HG02759 (cell line): ENCODE measurements around the gene ZNF227.
"Not testable (repeated sequence)": the region's sequence is repeated elsewhere in the genome, so short reads cannot be mapped to it uniquely, and the experiment has no call there.

ENCODE experiments used
- ATAC-seq: cut with Tn5 transposase; IDR thresholded peaks from one replicate; pipeline ENCODE4 v1.9.1; 2021; ENCODE audit warnings: mild to moderate bottlenecking, moderate library complexity; ENCODE audit not compliant: unreplicated experiment

The ZNF227 gene

DNA sequence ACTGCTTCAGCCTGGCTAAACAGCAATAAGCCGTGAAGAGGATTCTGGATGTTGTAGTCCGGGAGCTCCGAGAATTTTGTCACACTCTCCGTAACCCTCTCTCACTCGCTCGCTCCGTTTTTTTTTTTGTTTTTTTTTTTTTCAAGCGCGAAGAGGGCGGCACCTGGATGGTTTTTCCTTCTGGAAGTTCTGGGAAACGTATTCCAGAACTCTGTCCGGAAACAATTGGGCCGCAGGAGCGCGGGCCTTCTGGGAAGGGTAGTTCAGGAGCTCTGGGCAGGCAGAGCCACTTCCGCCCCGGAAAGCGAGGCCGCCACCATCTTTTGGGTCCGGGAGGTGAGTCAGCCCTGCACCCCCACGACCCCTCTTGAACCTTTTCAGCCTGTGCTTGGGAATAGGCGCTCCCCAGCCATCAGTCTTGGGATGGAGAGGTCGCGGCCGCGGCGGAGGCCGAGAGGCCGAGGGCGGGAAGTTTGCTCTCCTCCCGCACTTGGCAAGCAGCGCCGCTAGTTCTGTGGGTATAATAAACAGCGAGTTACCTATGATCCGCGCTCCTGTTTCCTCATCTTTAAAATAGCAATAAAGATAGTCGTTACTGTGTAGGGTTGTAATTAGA, at the start of gene ZNF227:
TSS of gene ZNF227 (plus strand) at position 283 of the 616 bp plus-strand sequence. CDS start 5,261 bp downstream, outside the sequence.
- ATAC-seq: peak; percentile 86

DNA sequence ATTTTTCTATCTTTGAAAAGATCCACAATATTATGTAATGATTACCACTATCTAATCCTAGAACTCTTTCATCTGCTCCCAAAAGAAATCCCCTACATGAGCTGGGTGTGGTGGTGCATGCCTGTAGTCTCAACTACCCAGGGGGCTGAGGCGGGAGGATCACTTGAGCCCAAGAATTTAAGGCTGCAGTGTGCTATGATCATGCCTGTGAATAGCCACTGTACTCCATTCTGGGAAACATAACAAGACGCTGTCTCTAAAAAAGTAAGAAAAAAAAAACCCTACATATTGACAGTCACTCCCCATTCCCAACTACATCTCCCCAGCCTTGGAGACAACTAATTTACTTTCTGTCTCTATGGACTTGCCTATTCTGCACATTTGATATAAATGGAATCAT, 48.5 kb upstream of the ZNF227 start:
- no peak for ATAC-seq

DNA sequence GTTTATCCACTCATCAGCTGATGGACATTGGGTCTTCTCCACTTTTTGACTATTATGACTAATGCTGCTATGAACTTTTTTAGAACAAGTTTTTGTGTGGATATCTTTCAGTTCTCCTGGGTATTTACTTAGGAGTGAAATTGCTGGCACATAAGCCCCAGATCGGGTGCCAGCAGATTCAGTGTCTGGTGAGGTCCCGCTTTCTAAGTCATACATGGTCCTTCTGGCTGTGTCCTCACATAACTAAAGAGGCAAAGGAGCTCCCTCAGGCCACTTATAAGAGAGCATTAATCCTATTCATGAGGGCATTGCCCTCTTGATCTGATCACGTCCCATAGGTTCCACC, 48.0 kb upstream of the ZNF227 start:
- ATAC-seq: no peak

DNA sequence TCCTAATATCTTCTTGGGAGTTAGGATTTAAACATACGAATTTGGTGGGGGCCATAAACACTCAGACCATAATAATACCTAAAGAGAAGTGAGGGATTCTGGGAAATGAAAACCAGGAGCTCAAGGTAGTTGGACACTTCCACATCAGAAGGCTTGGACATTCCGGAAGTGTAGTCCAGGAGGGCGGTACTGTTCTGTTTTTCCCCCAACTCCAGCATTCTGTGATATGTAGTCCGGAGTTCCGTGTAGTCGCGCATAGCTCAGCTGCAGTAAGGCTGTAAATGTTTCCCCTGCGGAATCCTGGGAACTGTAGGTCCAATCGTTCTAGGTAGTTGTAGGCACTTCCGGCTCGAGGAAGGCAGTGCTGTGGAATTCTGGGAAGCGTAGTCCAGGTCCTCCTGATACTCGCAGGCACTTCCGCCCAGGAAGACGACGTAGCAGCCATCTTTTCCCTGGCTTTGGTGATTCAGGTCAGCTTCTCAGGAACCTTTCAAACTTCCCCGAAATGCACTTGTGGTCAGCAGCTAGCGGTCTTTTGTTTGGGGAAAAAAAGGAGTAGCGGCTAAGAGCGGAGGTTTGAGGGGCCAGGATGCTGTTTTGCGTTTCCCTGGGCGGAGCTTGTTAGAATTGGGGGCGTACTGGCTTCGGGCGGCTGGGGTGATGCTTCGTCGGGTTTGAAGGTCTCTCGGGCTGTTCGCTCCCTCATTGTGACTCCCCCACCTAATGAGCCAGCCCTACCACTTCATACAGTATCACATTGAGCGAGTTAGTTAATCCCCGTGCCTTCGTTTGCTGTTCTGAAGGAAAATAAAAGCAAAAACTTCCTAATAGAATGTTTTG, 47.4 kb upstream of the ZNF227 start, which contains the start of gene ZNF226:
TSS of gene ZNF226 (plus strand) at position 428 of the 840 bp plus-strand sequence. CDS start 4,981 bp downstream, outside the sequence.
- peak; percentile 92 for ATAC-seq

DNA sequence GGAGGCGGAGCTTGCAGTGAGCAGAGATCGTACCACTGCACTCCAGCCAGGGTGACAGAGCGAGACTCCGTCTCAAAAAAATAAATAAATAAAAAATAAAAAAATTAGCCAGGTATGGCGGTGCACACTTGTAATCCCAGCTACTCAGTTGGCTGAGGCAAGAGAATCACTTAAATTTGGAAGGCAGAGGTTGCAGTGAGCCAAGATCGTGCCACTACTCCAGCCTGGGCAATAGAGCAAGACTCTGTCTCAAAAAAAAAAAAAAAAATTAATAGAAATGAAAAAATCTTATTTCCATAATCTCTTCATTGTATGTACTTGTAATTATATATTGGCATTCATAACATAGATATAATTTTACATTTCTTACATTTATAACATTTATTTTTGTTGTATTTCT, 41.7 kb upstream of the ZNF227 start:
- ATAC-seq: not testable (repeated sequence)

DNA sequence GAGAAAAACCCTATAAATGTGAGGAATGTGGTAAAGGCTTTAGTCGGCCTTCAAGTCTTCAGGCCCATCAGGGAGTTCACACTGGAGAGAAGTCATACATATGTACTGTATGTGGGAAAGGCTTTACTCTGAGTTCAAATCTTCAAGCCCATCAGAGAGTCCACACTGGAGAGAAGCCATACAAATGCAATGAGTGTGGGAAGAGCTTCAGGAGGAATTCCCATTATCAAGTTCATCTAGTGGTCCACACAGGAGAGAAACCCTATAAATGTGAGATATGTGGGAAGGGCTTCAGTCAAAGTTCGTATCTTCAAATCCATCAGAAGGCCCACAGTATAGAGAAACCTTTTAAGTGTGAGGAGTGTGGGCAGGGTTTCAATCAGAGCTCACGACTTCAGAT, 35.7 kb upstream of the ZNF227 start:
- ATAC-seq: no peak

DNA sequence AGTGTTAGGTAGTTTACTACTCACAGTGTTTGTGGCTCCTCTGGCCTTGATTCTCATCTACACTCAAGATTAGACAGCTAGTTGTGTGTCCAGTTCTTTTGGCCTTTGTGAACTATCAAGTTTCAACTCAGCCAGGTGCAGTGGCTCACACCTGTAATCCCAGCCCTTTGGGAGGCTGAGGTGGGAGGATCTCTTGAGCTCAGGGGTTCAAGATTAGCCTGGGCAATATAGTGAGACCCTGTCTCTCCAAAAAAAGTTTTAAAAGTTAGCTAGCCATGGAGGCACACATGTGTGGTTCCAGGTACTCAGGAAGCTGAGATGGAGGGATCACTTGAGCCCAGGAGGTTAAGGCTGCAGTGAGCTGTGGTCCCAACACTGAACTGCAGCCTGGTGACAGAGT, 31.4 kb upstream of the ZNF227 start:
- no peak for ATAC-seq

DNA sequence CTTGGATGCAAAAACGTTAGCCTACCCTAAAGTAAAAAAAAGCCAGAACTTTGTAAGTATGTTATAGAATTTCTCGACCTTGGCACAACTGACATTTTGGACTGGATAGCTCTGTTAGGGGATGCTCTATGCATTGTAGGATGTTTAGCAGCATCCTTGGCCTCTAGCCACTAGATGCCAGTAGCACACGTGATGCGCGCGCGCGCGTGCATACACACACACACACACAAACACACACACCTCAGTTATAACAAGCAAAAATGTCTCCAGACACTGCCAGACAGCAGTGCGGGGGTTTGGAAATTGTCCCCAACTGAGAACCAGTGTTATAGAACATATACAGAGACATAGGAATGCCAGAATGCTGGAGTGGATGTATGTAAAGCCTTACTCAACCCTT, 30.2 kb upstream of the ZNF227 start:
- ATAC-seq: no peak

DNA sequence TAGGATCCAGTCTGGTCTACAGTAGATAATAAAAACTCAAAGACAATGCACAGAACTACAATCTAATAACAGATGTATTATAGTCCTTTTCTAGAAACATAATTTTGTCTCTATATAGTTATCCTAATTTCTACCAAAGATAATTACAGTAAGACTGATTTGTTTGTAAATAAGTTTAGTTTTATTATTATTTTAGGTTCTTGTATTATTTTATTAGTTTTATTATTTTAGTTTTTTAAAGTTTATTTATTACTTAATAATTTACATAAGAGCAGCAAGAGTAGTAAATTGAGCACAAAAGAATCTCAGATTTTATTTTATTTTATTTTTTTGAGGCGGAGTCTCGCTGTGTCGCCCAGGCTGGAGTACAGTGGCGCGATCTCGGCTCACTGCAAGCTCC, 22.3 kb upstream of the ZNF227 start:
- no peak for ATAC-seq

DNA sequence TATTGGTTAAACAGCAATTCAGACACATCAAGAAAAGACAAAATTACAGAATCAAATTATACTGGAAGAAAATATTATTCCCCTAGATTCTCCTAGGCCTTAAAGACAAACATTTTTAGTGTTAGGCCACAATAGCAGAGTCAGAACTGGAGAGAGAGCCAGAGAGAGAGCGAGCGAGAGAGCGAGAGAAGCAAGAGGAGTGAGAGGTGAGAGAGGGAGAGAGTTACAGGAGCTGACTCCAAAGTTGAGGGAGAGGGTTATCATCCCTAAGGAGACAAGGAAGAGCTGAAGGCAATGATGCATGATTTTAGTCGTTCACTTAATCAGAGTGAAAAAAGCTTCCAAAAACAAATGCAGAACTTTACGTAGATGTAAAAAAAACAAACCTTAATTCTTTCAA, 20.2 kb upstream of the ZNF227 start:
- ATAC-seq: no peak

DNA sequence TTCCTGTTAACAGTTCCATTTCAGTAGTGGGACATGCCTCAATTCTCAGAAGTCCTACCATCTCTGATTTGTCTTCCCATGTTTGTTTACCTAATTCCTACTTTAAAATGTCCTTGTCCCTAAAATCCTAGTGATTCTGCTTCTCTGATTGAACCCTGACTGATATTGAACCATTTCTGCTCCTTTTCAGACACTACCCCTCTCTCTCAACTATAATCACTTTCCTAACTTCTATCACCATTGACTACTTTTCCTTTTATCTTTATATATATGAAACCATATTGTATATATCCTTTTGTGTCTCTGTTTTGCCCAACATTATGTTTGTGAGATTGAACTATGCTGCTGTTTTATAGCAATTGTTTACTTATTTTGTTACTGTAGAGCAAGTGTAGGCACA, 15.6 kb upstream of the ZNF227 start:
- ATAC-seq: no peak

DNA sequence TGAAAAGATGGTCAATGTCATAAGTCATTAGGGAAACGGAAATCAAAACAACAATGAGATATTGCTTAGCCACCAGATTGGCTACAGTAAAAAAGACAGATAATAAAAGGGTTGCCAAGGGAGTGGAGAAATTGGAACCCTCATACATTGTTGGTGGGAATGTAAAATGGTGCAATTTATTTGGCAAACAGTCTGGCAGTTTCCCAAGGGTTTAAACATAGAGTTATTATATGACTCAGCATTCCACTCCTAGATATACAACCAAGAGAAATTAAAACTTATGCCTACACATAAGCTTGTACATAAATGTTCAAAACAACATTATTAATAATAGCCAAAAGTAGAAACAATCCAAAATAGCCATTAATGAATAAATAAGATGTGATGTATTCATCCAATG, 9.9 kb upstream of the ZNF227 start:
- ATAC-seq: no peak

DNA sequence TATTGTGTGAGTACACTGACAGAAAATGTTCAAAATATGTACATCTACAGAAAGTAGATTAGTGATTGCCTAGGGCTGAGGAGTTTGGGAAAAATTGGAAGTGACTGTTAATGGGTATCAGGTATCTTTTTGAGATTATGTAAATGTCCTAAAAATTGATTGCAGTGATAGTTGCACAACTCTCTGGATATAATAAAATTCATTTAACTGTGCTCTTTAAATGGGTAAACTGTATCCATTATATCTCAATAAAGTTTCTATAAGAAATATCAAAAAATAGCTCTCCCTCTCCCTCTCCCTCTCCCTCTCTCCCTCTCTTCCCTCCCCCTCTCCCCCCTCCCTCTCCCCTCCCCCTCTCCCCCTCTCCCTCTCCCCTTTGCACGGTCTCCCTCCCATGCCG, 9.4 kb upstream of the ZNF227 start:
- ATAC-seq: no peak

DNA sequence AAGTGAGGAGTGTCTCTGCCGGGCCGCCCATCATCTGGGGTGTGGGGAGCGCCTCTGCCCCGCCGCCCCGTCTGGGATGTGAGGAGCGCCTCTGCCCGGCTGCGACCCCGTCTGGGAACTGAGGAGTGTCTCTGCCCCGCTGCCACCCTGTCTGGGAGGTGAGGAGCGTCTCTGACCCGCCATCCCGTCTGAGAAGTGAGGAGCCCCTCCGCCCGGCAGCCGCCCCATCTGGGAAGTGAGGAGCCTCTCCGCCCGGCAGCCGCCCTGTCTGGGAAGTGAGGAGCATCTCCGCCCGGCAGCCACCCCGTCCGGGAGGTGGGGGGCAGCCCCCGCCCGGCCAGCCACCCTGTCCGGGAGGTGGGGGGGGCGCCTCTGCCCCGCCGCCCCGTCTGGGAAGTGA, 8.5 kb upstream of the ZNF227 start:
- not testable (repeated sequence) for ATAC-seq

DNA sequence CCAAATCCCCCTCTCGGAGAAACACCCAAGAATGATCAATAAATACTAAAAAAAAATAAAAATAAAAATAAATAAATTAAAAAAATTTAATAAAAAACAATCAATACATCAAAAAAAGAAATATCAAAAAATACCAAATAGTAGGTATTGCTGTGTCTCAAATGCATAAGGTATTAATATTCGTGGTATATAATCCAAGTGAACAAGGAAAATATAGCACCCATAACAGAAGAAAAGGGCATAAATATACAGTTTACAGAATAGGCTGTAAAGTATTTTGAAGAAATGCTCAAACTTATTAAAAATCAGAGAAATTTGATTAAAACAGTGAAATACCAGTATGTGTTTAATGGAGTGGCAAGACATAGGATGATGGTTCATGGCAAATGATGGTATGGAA, 7.6 kb upstream of the ZNF227 start:
- ATAC-seq: no peak

DNA sequence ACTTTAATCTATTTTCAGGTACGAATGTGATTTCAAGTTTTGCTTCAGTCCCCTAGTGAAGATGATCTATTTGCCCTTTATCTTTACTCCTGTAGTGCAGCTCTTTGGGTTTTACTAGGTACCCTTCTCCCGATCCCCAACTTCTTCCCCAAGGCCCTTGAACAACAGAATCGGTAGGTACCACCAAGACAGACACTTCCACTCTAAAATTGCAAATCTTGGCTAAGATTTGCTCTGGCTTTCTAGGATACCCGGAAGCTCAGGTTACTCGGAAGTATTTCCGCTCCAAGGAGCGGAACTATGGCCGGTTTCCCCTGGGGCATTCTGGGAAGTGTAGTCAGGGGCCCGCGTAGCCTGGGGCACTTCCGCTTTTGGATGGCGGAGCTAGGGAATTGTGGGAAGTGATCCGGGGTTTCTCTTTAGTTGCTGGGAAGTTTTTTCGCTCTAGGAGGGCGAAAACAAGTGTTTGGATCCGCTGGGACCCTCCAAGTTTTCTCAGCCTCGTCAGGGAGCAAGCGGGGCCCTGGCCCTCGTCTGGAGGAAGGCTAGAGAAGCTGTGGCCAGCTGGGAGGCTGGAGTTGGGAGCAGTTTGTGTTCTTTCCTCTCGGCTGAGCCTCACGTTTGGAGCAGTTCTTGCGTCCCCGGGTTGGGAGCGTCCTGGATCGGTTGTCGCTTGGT, 5.1 kb upstream of the ZNF227 start:
- ATAC-seq: peak; percentile 97

DNA sequence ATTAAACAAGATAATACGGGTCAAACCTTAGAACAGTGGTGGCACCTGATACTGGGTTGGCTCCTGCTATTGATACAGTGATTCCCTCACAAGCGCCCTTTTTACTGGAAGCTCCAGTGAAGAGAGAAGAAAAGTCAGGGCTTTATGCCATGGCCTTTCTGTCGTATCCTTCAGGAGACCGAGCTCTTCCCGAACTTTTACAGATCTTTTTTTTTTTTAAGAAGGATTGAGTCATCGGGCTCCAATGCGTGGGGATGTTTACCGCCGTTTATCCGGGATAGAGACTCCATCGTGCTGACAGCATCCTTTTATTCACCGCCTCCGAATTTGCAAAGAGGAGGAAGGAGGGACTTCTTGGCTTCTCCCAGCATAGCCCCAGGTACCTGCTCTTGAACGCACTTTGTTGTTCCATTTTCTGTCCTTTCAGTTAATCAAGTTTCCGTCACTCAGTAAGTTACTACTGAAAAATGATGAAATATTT, 574 bp downstream of the ZNF227 start:
- ATAC-seq: no peak

DNA sequence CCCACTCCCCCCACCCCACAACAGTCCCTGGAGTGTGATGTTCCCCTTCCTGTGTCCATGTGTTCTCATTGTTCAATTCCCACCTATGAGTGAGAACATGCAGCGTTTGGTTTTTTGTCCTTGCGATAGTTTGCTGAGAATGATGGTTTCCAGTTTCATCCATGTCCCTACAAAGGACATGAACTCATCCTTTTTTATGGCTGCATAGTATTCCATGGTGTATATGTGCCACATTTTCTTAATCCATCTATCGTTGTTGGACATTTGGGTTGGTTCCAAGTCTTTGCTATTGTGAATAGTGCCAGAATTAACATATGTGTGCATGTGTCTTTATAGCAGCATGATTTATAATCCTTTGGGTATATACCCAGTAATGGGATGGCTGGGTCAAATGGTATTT, 7.6 kb downstream of the ZNF227 start:
- ATAC-seq: not testable (repeated sequence)

DNA sequence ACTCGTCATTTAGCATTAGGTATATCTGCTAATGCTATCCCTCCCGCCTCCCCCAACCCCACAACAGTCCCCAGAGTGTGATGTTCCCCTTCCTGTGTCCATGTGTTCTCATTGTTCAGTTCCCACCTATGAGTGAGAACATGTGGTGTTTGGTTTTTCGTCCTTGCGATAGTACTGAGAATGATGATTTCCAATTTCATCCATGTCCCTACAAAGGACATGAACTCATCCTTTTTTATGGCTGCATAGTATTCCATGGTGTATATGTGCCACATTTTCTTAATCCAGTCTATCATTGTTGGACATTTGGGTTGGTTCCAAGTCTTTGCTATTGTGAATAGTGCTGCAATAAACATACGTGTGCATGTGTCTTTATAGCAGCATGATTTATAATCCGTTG, 8.4 kb downstream of the ZNF227 start:
- ATAC-seq: not testable (repeated sequence)

DNA sequence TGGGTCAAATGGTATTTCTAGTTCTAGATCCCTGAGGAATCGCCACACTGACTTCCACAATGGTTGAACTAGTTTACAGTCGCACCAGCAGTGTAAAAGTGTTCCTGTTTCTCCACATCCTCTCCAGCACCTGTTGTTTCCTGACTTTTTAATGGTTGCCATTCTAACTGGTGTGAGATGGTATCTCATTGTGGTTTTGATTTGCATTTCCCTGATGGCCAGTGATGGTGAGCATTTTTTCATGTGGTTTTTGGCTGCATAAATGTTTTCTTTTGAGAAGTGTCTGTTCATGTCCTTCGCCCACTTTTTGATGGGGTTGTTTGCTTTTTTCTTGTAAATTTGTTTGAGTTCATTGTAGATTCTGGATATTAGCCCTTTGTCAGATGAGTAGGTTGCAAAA, 9.0 kb downstream of the ZNF227 start:
- not testable (repeated sequence) for ATAC-seq

DNA sequence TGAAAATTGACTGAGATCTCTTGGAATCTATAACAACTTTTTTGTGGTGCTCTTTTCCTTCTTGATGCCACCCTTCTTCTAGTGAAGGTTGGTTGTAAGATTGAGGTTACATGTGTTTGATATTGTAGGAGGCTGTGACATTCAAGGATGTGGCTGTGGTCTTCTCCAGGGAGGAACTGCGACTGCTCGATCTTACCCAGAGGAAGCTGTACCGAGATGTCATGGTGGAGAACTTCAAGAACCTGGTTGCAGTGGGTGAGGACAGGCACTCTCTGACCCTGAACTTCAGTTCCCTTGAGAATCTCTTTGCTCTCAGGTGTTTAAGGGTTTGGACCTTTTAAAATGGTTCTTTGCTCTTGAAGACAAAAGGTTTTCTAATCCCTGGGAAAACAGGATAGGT, 16.0 kb downstream of the ZNF227 start:
- ATAC-seq: no peak

DNA sequence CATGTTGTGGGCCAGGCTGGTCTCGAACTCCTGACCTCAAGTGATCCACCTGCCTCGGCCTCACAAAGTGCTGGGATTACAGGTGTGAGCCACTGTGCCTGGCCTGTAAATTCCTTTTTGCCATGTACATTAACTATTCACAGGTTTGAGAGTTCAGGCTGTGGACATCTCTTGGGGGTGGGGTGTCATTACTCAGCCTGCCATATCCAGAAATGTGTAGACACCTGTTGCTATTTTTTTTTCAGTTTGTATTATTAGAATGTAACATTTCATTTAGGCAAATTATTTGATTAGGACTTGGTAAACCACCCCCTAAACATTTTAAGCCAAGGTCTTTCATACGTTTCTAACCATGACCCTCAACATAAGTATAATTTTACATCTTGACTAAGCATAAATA, 20.5 kb downstream of the ZNF227 start:
- no peak for ATAC-seq
